Astrocyte of the cerebellum (primary cell): ENCODE data around the gene CDK8.
"Not testable (repeated sequence)": the region's sequence is repeated elsewhere in the genome, so short reads cannot be mapped to it uniquely, and the experiment has no call there.

Experiments
- DNase-seq: peaks from one replicate; pipeline ENCODE4 v3.0.0-alpha.2; 2011; ENCODE audit warnings: low read depth
- H3K4me3 ChIP-seq: 2 replicates; pipeline ENCODE4 v1.5.1; 2011; ENCODE audit warnings: mild to moderate bottlenecking, low read depth, low read length, moderate library complexity
- in situ Hi-C: cut with HindIII; loops from 2 replicates; pipeline ENCODE4 v1.10.0; 2017; ENCODE audit warnings: low sequenced_read_pairs
- TF ChIP-seq, protein P1 (sequence below): IDR thresholded peaks from 2 replicates; pipeline ENCODE4 v1.5.1; 2012; ENCODE audit warnings: low read length, low read depth, moderate library complexity, mild to moderate bottlenecking; ENCODE audit errors: missing control alignments

Gene CDK8

DNA sequence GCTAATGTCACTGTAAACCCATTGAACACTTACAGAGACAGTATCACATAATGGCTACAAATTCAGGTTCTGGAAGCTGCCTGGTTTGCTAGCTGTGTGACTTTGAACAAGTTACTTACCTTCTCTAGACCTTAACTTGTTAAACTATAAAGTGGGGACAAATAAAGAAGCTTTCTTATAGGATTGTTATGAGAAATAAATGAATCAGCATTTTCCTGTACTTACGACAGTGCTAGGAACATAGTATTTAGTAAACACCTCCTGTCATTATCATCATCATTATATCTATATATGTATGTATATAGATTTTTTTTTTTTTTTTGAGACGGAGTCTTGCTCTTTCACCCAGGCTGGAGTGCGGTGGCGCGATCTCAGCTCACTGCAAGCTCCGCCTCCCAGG, 54.9 kb downstream of the CDK8 start:
- in situ Hi-C loops, result loop anchor here (5.0 kb wide), 2 partner anchors 58 to 92 kb away; no protein-coding TSS in a partner anchor
- TF ChIP-seq, protein P1, sequence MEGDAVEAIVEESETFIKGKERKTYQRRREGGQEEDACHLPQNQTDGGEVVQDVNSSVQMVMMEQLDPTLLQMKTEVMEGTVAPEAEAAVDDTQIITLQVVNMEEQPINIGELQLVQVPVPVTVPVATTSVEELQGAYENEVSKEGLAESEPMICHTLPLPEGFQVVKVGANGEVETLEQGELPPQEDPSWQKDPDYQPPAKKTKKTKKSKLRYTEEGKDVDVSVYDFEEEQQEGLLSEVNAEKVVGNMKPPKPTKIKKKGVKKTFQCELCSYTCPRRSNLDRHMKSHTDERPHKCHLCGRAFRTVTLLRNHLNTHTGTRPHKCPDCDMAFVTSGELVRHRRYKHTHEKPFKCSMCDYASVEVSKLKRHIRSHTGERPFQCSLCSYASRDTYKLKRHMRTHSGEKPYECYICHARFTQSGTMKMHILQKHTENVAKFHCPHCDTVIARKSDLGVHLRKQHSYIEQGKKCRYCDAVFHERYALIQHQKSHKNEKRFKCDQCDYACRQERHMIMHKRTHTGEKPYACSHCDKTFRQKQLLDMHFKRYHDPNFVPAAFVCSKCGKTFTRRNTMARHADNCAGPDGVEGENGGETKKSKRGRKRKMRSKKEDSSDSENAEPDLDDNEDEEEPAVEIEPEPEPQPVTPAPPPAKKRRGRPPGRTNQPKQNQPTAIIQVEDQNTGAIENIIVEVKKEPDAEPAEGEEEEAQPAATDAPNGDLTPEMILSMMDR, result no peak
- H3K4me3 ChIP-seq, result no peak overlapping the region
- DNase-seq, result no peak

DNA sequence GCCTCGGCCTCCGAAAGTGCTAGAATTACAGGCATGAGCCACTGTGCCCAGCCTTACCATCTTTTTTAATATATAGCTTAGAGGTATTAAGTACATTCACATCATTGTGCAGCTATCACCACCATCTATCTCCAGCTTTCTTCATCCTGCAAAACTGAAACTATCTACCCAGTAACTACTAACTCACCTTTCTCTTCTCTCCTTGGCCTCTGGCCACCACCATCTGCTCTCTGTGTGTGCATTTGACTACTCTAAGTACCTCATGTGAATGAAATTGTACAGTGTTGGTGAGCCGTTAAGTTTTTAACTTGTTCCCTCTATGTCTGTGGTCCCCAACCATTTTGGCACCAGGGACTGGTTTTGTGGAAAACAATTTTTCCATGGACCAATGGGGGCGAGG, 56.1 kb downstream of the CDK8 start:
- in situ Hi-C loops, result no loop called here
- no peak for DNase-seq
- no peak overlapping the region for H3K4me3 ChIP-seq
- TF ChIP-seq, protein P1, result no peak

DNA sequence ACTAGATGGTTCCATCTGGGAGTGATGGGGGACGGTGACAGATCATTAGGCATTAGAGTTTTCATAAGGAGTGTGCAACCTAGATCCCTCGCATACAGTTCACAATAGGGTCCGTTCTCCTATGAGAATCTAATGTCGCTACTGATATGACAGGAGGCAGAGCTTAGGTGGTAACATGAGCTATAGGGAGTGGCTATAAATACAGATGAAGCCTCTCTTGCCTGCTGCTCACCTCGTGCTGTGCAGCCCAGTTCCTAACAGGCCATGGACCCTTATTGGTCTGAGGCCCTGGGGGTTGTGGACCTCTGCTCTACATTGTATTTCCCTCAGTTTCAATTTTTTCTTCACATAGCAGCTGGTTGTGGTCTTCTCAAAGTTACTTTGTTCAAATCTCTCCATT, 56.5 kb downstream of the CDK8 start:
- TF ChIP-seq, protein P1, result no peak
- no peak overlapping the region for H3K4me3 ChIP-seq
- DNase-seq, result no peak
- in situ Hi-C loops, result no loop called here

DNA sequence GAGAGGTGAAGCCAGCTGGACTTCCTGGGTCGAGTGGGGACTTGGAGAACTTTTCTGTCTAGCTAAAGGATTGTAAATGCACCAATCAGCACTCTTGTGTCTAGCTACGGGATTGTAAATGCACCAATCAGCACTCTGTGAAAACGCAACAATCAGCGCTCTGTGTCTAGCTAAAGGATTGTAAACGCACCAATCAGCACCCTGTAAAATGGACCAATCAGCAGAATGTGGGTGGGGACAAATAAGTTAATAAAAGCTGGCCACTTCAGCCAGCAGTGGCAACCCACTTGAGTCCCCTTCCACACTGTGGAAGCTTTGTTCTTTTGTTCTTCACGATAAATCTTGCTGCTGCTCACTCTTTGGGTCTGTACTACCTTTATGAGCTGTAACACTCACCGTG, 58.1 kb downstream of the CDK8 start:
- DNase-seq, in situ Hi-C loops: not testable (repeated sequence)

DNA sequence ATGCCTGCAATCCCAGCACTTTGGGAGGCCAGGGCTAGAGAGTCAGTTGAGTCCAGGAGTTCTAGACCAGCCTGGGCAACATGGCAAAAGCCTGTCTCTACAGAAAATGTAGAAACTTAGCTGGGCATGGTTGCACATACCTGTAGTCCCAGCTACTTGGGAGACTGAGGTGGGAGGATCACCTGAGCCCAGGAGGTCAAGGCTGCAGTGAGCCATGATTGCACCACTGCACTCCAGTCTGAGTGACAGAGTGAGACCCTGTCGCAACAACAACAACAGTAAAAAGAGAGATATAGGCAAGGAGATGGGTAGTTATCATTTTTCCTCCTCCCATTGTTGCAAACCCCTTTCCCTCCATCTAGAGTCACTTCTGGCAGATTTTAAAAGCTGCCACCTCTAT, 62.2 kb downstream of the CDK8 start:
- DNase-seq, H3K4me3 ChIP-seq, in situ Hi-C loops: not testable (repeated sequence)

More for the DNA sequence above, 58.1 kb downstream of the CDK8 start:
- not testable (repeated sequence) for H3K4me3 ChIP-seq

DNA sequence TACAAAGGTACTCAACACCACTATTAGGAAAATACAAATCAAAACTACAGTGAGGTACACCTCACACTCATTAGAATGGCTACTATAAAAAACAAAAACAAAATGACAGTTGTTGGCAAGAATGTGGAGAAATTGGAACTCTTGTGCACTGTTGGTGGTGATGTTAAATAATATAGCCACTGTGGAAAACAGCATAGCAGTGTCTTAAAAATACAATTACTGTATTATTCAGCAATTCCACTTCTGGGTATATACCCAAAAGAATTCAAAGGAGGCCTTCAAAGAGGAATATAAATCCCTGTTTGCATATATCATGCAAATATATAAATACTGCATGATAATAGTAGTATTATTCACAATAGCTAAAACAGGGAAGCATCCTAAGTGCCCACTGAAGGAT, 66.8 kb downstream of the CDK8 start:
- H3K4me3 ChIP-seq, result no peak overlapping the region
- in situ Hi-C loops, result no loop called here
- no peak for DNase-seq
- TF ChIP-seq, protein P1, result no peak

DNA sequence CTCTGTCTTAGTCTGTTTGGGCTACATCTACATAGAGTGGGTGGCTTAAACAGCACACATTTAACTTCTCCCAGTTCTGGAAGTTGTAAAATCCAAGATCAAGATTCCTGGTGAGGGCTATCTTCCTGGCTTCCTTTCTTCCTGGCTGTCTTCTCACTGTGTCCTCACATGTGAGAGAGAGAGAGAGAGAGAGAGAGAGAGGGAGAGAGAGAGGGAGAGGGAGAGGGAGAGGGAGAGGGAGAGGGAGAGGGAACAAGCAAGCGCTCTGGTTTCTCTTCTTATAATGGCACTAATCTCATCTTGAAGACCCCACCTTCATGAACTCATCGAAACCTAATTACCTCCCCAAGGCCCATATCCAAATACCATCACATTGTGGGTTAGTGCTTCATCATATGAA, 69.2 kb downstream of the CDK8 start:
- in situ Hi-C loops, result no loop called here
- TF ChIP-seq, protein P1, result no peak

DNA sequence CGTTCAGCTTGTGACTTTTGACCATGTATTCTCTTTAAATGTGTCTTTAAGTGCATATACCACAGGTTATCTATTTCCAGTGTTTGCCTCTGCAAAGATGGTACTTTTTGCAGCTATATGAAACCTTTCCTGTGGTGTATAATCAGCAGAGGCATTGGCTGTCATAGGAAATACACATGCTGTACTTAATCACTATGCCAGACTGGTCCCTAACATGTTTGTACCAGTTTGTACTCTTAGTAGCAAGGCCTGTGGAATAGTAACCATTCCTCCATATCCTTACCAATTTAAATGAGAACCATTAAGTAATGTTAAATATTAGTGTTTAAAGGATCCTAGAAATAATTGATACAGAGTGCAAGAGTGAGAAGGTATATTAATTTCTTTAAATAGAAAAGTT, 69.8 kb downstream of the CDK8 start:
- no peak for DNase-seq
- TF ChIP-seq, protein P1, result no peak
- in situ Hi-C loops, result no loop called here
- no peak overlapping the region for H3K4me3 ChIP-seq

More for the DNA sequence above, 69.2 kb downstream of the CDK8 start:
- H3K4me3 ChIP-seq, result no peak overlapping the region
- no peak for DNase-seq
